ENCODE results near the gene DCBLD2. TPM values are rescaled to one million over a fixed set of nuclear protein-coding genes. Genes with fewer than 3 reads are reported as not detected.

The DCBLD2 gene
- total RNA-seq, 2 donors from 2014 or later: 26.4 to 151 TPM

- no peak overlapping the region for H3K27ac ChIP-seq
- H3K36me3 ChIP-seq: no peaks in the 10 kb centered on the region
- intact Hi-C loops (cut with DNase I): no loop called here
- WGBS: 61% methylated on average over 2 of the region's 2 CpGs
- H3K4me3 ChIP-seq: no peak overlapping the region
- no peaks in the 10 kb centered on the region for H3K9me3 ChIP-seq
- H3K4me1 ChIP-seq (replicated peaks): no peaks in the 10 kb centered on the region
- H3K27me3 ChIP-seq (replicated peaks; ENCODE audit: insufficient read depth): no peaks in the 10 kb centered on the region
- TF ChIP-seq CTCF (IDR thresholded peaks at IDR 0.05) (no peak), POLR2AphosphoS5 (IDR thresholded peaks at IDR 0.05) (no peak), POLR2A (IDR thresholded peaks at IDR 0.05) (no peak)
- no peak for DNase-seq (ENCODE audit: low spot score)
These were observed 112.8 kb downstream of the DCBLD2 start for GRCh38 chr3:98788651-98789050.

GRCh38 chr3:98787181-98787580 lies 114.3 kb downstream of the DCBLD2 start:
- 54% methylated on average over 2 of the region's 2 CpGs for WGBS
- no peaks in the 10 kb centered on the region for H3K9me3 ChIP-seq
- H3K27me3 ChIP-seq (replicated peaks; ENCODE audit: insufficient read depth): no peaks in the 10 kb centered on the region
- no peak for TF ChIP-seq CTCF (IDR thresholded peaks at IDR 0.05)
- no peak for TF ChIP-seq POLR2A (IDR thresholded peaks at IDR 0.05)
- no peak for TF ChIP-seq POLR2AphosphoS5 (IDR thresholded peaks at IDR 0.05)
- intact Hi-C loops (cut with DNase I): no loop called here
- no peak overlapping the region for H3K27ac ChIP-seq
- no peaks in the 10 kb centered on the region for H3K36me3 ChIP-seq
- no peak for DNase-seq (ENCODE audit: low spot score)
- no peaks in the 10 kb centered on the region for H3K4me1 ChIP-seq (replicated peaks)
- no peak overlapping the region for H3K4me3 ChIP-seq

GRCh38 chr3:98786364-98787006 lies 115.0 kb downstream of the DCBLD2 start:
- Histone ChIP-seq H3K36me3 (no peaks in the 10 kb centered on the region), H3K4me3 (no peak overlapping the region), H3K27ac (no peak overlapping the region), H3K4me1 (replicated peaks) (no peaks in the 10 kb centered on the region), H3K27me3 (replicated peaks; ENCODE audit: insufficient read depth) (no peaks in the 10 kb centered on the region), H3K9me3 (no peaks in the 10 kb centered on the region)
- whole genome bisulfite sequencing: 86% methylated on average over 4 of the region's 4 CpGs
- DNase-seq (ENCODE audit: low spot score): no peak
- intact Hi-C loops (cut with DNase I): no loop called here
- TF ChIP-seq CTCF (IDR thresholded peaks at IDR 0.05) (no peak), POLR2A (IDR thresholded peaks at IDR 0.05) (no peak), POLR2AphosphoS5 (IDR thresholded peaks at IDR 0.05) (no peak)

GRCh38 chr3:98784666-98785600 lies 116.6 kb downstream of the DCBLD2 start:
- Histone ChIP-seq H3K4me3 (no peak overlapping the region), H3K9me3 (no peaks in the 10 kb centered on the region), H3K27me3 (replicated peaks; ENCODE audit: insufficient read depth) (no peaks in the 10 kb centered on the region), H3K36me3 (no peaks in the 10 kb centered on the region), H3K27ac (peak overlapping the region; percentile 3 to 61), H3K4me1 (replicated peaks) (no peaks in the 10 kb centered on the region)
- intact Hi-C loops (cut with DNase I): no loop called here
- WGBS: 74% methylated on average over 3 of the region's 3 CpGs
- no peak for DNase-seq (ENCODE audit: low spot score)
- TF ChIP-seq POLR2AphosphoS5 (IDR thresholded peaks at IDR 0.05): no peak

- DNase-seq (ENCODE audit: low spot score): peak; percentile 72
- intact Hi-C loops (cut with DNase I): no loop called here
- no peaks in the 10 kb centered on the region for H3K9me3 ChIP-seq
- 21% methylated on average over 5 of the region's 5 CpGs for WGBS
- H3K27ac ChIP-seq: peak overlapping the region; percentile 46 to 61
- TF ChIP-seq POLR2AphosphoS5 (IDR thresholded peaks at IDR 0.05) (peak; percentile 85), CTCF (IDR thresholded peaks at IDR 0.05) (no peak), POLR2A (IDR thresholded peaks at IDR 0.05) (no peak)
- no peak overlapping the region for H3K4me3 ChIP-seq
- no peaks in the 10 kb centered on the region for H3K4me1 ChIP-seq (replicated peaks)
- H3K36me3 ChIP-seq: no peaks in the 10 kb centered on the region
- no peaks in the 10 kb centered on the region for H3K27me3 ChIP-seq (replicated peaks; ENCODE audit: insufficient read depth)
These were observed 117.5 kb downstream of the DCBLD2 start for GRCh38 chr3:98784042-98784441.

Data from prostate gland (tissue), 2 donors.